HEK293T (cell line): ENCODE results near the gene SH2D5.

ENCODE experiments used
- BHLHE40 ChIP-seq: fragments of 450-650 bp; IDR thresholded peaks from 2 replicates; pipeline ENCODE4 v1.6.1; 2016; ENCODE audit warnings: mild to moderate bottlenecking, moderate library complexity, borderline replicate concordance
- CTBP1 ChIP-seq: fragments of 450-650 bp; IDR thresholded peaks from 2 replicates; pipeline ENCODE4 v1.6.1; 2016; ENCODE audit warnings: borderline replicate concordance
- FOXK2 ChIP-seq: fragments of 450-650 bp; IDR thresholded peaks from 2 replicates; pipeline ENCODE4 v1.6.1; 2016; ENCODE audit warnings: mild to moderate bottlenecking
- FOXM1 ChIP-seq: fragments of 450-650 bp; IDR thresholded peaks from 2 replicates; pipeline ENCODE4 v1.6.1; 2017; ENCODE audit warnings: mild to moderate bottlenecking, borderline replicate concordance
- HDGF ChIP-seq: fragments of 450-650 bp; IDR thresholded peaks from 2 replicates; pipeline ENCODE4 v1.6.1; 2017; ENCODE audit warnings: antibody characterized with exemption, borderline replicate concordance
- LEF1 ChIP-seq: fragments of 450-650 bp; IDR thresholded peaks from 2 replicates; pipeline ENCODE4 v1.6.1; 2017; ENCODE audit warnings: mild to moderate bottlenecking, borderline replicate concordance
- NFRKB ChIP-seq: fragments of 450-650 bp; IDR thresholded peaks from 2 replicates; pipeline ENCODE4 v1.6.1; 2016; ENCODE audit warnings: mild to moderate bottlenecking, moderate library complexity
- SP1 ChIP-seq: fragments of 450-650 bp; IDR thresholded peaks from 2 replicates; pipeline ENCODE4 v1.6.1; 2017

DNA sequence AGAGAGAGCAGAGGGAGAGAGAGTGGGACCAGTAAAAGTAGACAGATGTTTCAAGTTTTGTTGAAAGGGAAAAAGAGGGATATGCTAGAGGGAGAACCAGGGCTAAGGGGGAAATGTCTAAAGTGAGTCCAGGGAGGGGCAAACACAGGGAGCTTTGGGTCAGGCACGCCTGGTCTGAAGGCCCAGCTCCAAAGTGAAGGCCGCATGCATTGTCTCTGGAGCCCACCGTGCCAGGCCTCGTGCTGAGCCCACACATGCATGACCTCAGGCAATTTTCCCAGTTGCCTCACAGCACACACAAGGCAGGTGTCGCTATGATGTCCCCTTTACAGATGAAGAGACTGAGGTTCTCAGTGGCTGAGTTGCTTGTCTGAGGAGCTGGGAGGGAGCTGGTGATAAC, 30.7 kb downstream of the SH2D5 start:
- TF ChIP-seq SP1 (no peak), BHLHE40 (no peak), LEF1 (no peak), NFRKB (no peak), FOXK2 (no peak), HDGF (no peak), CTBP1 (no peak), FOXM1 (no peak)
